Measurements from ENCODE around the gene CHRND. TPM values are rescaled to one million over a fixed set of nuclear protein-coding genes. Genes with fewer than 3 reads are reported as not detected.

The CHRND gene
- total RNA-seq, 1 donor from 2014 or later: not detected

DNA sequence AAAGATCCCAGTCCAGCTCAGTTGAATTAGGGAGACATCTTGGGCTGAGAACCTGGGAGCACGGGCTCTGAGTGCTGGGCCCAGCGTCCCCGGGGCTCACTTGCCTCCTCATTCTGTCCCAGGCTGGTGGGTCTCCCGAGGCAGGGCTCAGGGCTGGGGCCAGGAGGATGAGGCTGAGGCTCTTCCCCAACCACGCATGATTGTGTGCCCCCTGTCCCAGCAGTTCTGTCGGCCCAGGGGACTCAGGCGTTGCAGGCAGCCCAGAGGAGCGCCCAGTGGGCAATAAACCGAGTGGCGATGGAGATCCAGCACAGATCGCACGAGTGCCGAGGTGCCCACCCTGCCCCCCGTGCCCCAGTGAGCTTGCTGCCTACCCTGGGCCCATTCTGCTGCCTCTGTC lies 4.9 kb upstream of the CHRND start:
- no peak for TF ChIP-seq CTCF (IDR thresholded peaks at IDR 0.05)
- intact Hi-C loops (cut with DNase I): loop anchor here (10.0 kb wide), 1 partner anchor 596 kb away; the partner anchor contains the start of gene NPPC
- DNase-seq (ENCODE audit: low spot score in 2 of 2): no peak
- Histone ChIP-seq H3K27me3 (peaks cover 29% of the 10 kb centered on the region), H3K36me3 (no peaks in the 10 kb centered on the region), H3K4me1 (peaks cover 15 to 20% of the 10 kb centered on the region in 2 donors), H3K4me3 (no peak overlapping the region), H3K27ac (no peak overlapping the region), H3K9me3 (no peaks in the 10 kb centered on the region)

- Histone ChIP-seq H3K4me3 (peak overlapping the region; percentile 47 to 56), H3K27me3 (peaks cover 29% of the 10 kb centered on the region), H3K4me1 (peaks cover 15 to 20% of the 10 kb centered on the region in 2 donors), H3K9me3 (no peaks in the 10 kb centered on the region), H3K27ac (no peak overlapping the region), H3K36me3 (no peaks in the 10 kb centered on the region)
- intact Hi-C loops (cut with DNase I): loop anchor here (10.0 kb wide), 1 partner anchor 597 kb away; the partner anchor contains the start of gene NPPC
- DNase-seq (ENCODE audit: low spot score in 2 of 2): no peak
- peak; percentile 57 to 76 (median 75) for TF ChIP-seq CTCF (IDR thresholded peaks at IDR 0.05)
These were observed 3.9 kb upstream of the CHRND start for GRCh38 chr2:232521959-232522622.

DNA sequence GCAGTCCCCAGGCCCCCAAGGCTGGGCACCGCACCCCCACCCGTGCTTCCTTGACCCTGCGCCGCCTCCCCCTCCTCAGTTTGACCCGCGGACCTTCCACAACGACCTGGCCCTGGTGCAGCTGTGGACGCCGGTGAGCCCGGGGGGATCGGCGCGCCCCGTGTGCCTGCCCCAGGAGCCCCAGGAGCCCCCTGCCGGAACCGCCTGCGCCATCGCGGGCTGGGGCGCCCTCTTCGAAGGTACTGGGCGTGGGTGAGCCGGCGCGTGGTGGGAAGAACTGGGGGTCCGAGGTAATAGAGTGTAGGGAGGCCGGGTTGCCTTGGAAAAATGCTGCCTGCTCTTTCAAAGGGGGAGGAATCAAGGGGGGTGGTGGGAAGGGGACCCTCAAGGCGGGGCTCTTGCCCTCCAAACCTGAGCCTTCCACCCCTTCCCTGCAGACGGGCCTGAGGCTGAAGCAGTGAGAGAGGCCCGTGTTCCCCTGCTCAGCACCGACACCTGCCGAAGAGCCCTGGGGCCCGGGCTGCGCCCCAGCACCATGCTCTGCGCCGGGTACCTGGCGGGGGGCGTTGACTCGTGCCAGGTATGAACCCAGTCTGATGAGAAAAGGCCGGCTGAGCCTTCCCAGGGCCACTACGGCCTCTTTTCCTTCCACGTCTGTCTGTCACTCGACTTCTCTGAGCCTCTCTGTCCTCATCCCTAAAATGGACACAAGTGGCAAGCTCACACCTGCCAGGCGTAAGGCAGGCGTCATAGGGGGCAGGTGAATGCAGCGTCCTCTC lies 3.1 kb upstream of the CHRND start:
- intact Hi-C loops (cut with DNase I): loop anchor here (10.0 kb wide), 1 partner anchor 598 kb away; the partner anchor contains the start of gene NPPC
- Histone ChIP-seq H3K36me3 (no peaks in the 10 kb centered on the region), H3K27ac (no peak overlapping the region), H3K9me3 (no peaks in the 10 kb centered on the region), H3K27me3 (peaks cover 29% of the 10 kb centered on the region), H3K4me3 (peak overlapping the region; percentile 47 to 56), H3K4me1 (peaks cover 15 to 20% of the 10 kb centered on the region in 2 donors)
- DNase-seq (ENCODE audit: low spot score in 2 of 2): no peak
- no peak for TF ChIP-seq CTCF (IDR thresholded peaks at IDR 0.05)

DNA sequence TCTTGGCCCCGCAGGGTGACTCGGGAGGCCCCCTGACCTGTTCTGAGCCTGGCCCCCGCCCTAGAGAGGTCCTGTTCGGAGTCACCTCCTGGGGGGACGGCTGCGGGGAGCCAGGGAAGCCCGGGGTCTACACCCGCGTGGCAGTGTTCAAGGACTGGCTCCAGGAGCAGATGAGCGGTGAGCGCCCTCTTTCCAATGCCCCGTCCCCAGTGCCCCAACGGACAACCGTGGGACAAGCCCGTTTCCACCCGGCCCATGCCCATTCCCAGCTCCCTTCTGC lies 2.6 kb upstream of the CHRND start:
- peaks cover 15 to 20% of the 10 kb centered on the region in 2 donors for H3K4me1 ChIP-seq
- no peak overlapping the region for H3K27ac ChIP-seq
- intact Hi-C loops (cut with DNase I): loop anchor here (10.0 kb wide), 1 partner anchor 599 kb away; the partner anchor contains the start of gene NPPC
- peak overlapping the region in 1 of 2 donors; percentile 56 for H3K4me3 ChIP-seq
- no peaks in the 10 kb centered on the region for H3K9me3 ChIP-seq
- no peaks in the 10 kb centered on the region for H3K36me3 ChIP-seq
- DNase-seq (ENCODE audit: low spot score in 2 of 2): no peak
- TF ChIP-seq CTCF (IDR thresholded peaks at IDR 0.05): no peak
- peaks cover 29% of the 10 kb centered on the region for H3K27me3 ChIP-seq

DNA sequence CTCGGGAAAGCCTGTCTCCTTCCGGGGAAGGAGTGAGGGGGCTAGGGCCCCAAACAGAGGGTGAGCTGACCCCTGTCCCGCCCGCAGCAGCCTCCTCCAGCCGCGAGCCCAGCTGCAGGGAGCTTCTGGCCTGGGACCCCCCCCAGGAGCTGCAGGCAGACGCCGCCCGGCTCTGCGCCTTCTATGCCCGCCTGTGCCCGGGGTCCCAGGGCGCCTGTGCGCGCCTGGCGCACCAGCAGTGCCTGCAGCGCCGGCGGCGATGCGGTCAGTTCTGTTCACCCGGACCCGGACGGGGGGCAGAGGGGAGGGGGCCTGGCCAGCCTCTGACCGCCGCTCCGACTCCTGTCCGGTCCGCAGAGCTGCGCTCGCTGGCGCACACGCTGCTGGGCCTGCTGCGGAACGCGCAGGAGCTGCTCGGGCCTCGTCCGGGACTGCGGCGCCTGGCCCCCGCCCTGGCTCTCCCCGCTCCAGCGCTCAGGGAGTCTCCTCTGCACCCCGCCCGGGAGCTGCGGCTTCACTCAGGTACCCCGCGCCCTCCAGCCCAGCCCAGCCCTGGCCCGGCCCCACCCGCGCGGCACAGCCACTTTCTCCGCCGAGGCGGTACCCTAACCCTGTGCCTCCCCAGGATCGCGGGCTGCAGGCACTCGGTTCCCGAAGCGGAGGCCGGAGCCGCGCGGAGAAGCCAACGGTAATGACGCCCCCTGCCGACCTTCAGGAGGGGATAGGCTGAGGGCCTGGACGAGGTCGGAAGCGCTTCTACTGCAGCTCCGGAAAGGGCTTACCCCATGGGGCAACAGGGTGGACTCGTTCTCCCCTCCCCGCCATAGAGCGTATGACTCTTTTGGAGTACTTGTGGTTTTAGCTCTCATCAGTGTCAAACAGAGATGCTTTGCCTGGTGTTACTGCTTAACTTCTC lies 2.0 kb upstream of the CHRND start:
- peaks cover 15 to 20% of the 10 kb centered on the region in 2 donors for H3K4me1 ChIP-seq
- H3K36me3 ChIP-seq: no peaks in the 10 kb centered on the region
- no peaks in the 10 kb centered on the region for H3K9me3 ChIP-seq
- no peak for TF ChIP-seq CTCF (IDR thresholded peaks at IDR 0.05)
- peak overlapping the region; percentile 45 to 56 for H3K4me3 ChIP-seq
- H3K27me3 ChIP-seq: peaks cover 29% of the 10 kb centered on the region
- intact Hi-C loops (cut with DNase I): loop anchor here (10.0 kb wide), 1 partner anchor 599 kb away; the partner anchor contains the start of gene NPPC
- no peak for DNase-seq (ENCODE audit: low spot score in 2 of 2)
- H3K27ac ChIP-seq: no peak overlapping the region

Measured in ascending aorta (tissue), 2 donors.